ENCODE results near the gene LHCGR.

Gene LHCGR

GRCh38 chr2:48755473-48755872, at the start of gene LHCGR:
LHCGR (minus strand) TSS chr2:48755724; CDS start chr2:48755671, 53 bp downstream.
- no peak for DNase-seq

DNA sequence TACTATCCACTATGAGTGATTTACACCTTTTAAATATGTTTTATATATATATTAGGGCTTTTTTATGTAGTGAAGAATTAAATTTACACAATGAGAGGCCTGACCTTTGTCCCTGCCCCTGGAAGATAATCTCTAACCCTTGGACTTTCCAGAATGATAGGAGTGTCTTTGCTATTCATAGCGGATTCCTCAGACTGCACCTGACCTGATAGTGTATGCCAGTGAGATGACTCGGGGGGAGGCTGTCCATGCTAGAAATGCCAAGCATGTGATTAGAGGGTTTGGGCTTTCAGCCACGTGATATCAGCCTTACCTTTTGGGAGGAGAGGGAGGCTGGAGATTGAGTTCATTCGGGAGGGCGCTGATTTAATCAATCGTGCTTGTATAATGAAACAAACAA, 44.1 kb upstream of the LHCGR start:
- no peak for DNase-seq

- DNase-seq = no peak
Measured at GRCh38 chr2:48795065-48795464, 39.5 kb upstream of the LHCGR start.

DNA sequence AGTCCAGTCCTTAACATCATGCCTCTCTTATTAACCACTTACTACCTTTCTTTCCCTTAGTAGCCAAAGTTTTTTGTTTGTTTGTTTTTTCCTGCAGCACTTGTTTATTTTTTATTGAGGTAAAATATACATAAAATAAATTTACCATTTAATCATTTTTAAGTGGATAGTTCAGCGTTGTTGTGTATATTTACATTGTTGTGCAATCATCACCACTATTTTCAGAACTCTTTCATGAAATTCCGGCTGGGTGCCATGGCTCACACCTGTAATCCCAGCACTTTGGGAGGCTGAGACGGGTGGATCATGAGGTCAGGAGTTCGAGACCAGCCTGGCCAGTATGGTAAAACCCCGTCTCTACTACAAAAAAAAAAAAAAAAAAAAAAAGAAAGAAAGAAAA, 38.1 kb upstream of the LHCGR start:
- no peak for DNase-seq

DNA sequence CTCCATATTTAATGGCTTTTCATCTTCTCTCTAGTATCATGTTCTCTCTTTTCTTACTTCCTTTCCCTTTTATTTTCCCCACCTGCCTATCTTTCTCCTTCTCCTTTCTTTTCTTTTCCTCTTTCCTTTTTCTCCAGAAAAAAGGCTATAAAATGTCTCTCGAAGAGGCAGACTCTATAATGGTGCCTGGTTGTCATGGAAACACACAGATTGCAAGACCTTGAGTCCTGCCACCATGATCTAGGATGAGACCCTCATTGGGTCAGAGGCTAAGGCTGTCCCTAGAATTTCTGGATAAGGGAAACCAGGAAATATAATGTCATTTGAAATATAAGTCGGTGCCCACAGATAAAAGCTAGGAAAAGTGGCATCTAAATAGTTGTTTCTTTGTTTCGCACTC, 36.5 kb upstream of the LHCGR start:
- DNase-seq = no peak

- DNase-seq = no peak
Measured at GRCh38 chr2:48790407-48791170, 35.1 kb upstream of the LHCGR start.

DNA sequence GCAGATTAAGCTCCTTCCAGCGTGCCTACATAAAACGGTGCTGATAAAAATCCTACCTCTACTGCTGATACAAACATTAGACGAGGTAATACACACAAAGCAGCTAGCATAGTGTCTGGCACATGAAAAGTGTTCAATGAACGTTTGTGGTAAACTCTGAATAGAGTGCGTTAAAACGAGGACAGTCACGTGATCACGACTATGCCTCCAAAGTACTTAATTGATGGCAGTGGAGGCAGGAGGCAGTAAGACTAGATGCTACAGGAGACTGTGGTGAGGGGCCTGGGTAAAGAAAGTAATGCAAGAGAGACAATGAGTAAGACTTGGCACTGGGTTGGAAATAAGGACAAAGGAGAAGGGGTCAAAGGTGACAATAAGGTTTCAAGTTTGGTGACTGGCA, 32.1 kb upstream of the LHCGR start:
- no peak for DNase-seq

DNA sequence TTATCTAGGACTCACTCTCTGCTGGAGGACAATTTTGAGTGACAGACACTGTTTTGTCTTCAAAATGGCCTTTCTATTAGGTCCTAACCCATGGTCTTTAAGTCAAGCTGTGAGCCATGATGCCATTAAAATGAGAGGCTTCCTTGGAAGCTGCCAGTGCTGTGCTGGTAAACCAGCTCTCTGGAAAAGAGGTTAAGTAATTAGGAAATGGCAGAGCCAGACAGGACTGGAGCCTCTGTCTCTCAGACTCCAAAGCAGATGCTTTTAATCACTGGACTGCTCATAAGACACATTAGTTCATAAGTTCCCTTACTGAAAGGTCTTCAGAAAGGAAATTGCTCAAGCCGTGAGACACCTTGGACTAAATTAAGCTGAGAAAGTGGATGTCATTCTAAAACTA, 25.8 kb upstream of the LHCGR start:
- DNase-seq = no peak

DNA sequence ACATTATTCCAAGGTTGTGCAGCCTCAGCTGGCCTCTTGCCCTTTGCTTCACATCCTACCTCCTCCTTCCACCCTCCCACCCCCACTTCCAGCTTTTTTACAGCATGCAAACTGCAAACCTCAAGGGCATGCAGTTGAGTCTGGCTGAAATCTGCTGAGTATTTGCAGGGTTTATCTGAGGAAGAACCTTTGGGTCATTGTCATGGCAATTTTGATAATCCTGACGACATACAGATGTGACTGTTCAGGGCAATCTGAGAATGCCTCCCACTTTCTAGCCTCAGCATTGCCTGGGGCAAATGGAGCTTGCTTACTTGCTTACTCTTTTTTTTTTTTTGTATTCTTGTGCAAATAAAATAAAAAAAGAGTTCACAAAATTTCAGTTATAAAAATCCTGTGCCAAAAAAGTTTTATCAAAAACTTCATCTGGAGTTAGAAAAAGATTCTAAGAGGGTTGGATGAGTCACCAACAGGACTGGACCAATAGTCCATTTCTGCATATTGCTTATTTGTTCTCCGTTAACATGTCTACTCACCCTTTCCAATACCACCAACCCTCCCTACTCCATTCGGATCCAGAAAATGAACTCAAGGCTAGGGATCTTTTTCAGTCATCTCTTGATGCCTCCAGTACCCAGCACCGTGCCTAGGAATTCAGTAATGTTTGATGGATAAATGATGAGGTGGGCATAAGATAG, 23.6 kb upstream of the LHCGR start:
- DNase-seq = no peak

- DNase-seq = no peak
Measured at GRCh38 chr2:48774251-48774650, 18.7 kb upstream of the LHCGR start.

DNA sequence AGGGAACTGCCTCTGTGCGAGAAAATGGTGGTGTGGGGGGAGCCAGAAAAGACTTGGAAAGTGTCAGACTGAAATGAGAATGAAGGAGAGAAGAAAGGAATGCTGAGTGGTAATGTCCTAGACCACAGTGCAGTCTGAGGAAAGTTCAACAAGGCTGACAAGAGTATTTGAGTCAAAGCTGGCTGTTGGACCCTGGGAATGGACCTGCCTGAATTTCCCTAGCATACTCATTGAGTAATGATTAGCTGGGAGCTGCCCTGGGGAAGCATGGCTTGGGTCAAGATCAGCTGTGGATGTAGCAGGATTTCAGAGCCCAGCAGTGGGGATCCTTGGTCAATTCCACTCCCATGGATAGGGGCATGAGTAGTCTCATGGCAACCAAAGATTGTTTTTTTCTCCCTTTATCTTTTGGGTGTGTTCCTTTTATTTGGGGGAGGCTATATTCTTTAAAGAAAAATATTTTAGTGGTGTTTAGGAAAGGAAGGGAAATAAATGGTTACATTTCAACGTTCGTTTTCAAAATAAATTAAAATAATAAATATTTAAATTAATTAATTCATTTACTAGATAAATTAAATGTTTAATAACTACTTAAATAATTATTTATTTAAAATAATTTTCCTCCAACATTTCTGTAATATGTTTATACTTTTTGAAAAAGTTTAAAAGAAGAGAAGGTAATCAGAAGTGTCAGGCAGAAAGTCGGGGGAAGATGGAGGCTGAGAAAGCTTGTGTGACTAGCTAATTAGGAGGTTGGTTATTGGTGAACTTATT, 15.9 kb upstream of the LHCGR start:
- no peak for DNase-seq

- DNase-seq = no peak
Measured at GRCh38 chr2:48770181-48770580, 14.7 kb upstream of the LHCGR start.

GRCh38 chr2:48768669-48769068, 13.1 kb upstream of the LHCGR start:
- no peak for DNase-seq

- DNase-seq = no peak
Measured at GRCh38 chr2:48767330-48767729, 11.8 kb upstream of the LHCGR start.

DNA sequence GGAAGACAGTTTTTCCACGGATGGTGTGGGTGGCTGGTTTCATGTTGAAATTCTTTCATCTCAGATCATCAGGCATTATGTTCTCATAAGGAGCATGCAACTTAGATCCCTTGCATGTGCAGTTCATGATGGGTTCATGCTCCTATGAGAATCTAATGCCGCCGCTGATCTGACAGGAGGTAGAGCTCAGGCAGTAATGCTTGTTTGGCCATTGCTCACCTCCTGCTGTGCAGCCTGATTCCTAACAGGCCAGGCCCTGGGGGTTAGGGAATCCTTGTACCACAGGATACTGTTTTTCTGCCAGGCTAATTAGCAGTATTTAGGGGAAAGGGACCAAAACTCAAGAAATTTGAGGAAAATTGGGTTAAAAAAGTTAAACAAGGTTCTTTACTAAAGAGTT, 5.3 kb upstream of the LHCGR start:
- no peak for DNase-seq

- DNase-seq = no peak
Measured at GRCh38 chr2:48759682-48760081, 4.2 kb upstream of the LHCGR start.

- no peak for DNase-seq
Measured at GRCh38 chr2:48756289-48756688, 765 bp upstream of the LHCGR start.

- no peak for DNase-seq
Measured at GRCh38 chr2:48754874-48755273, 650 bp downstream of the LHCGR start.

- no peak for DNase-seq
Measured at GRCh38 chr2:48753228-48753627, 2.3 kb downstream of the LHCGR start.

GRCh38 chr2:48750128-48750739, 5.3 kb downstream of the LHCGR start:
- no peak for DNase-seq

- DNase-seq = no peak
Measured at GRCh38 chr2:48749291-48750127, 6.0 kb downstream of the LHCGR start.

DNA sequence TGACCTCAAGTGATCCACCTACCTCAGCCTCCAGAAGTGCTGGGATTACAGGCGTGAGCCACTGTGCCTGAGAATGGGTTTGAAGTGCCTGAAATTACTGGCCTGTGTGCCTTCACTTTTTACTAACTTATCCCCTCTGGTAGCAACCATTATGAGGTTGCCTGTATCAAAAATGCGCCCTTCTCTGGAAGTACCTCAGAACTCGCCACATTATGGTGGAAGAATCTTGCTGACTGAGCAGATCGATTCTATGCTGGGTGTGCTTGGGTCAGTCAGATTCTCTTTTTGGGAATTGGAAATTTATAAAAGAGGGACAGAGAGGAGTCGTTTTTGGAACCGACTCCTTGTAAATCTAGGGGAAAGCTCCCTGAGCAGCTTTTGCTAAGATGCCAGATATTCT, 8.2 kb downstream of the LHCGR start:
- no peak for DNase-seq

All from HCEC 1CT (cell line).